GM12878 (cell line): ENCODE results near the gene LYRM2. TPM values are rescaled to one million over a fixed set of nuclear protein-coding genes. Genes with fewer than 3 reads are reported as not detected.

Source experiments
- ATAC-seq: fragments of 200-7000 bp; cut with Tn5 transposase; 3 replicates; pipeline ENCODE4 v1.9.1; 2020; ENCODE audit warnings: mild to moderate bottlenecking, moderate library complexity
- BruUV-seq: library from RNA; stranded (reverse); fragments of 400-500 nt; replicated peaks from 2 replicates; lab custom pipeline; 2021; lab: Mats Ljungman, UMichigan
- CTCF ChIA-PET: fragments of 300-600 bp; sonication (Branson Sonifier 250); formaldehyde crosslinking; extraction: SDS; loops from one replicate; lab custom pipeline; 2021; ENCODE audit warnings: inconsistent platforms; lab: Yijun Ruan, JAX
- POLR2A ChIA-PET: fragments of 350-600 bp; formaldehyde crosslinking; extraction: SDS; loops from one replicate; lab custom pipeline; 2021; ENCODE audit warnings: inconsistent platforms; lab: Charles Lee
- RAD21 ChIA-PET: fragments of 300-600 bp; sonication (Branson Sonifier 250); formaldehyde crosslinking; loops from one replicate; lab custom pipeline; 2023; ENCODE audit warnings: antibody characterized with exemption; ENCODE audit not compliant: unreplicated experiment; lab: Charles Lee
- SMC1A ChIA-PET: fragments of 300-600 bp; sonication (Branson Sonifier 250); formaldehyde crosslinking; loops from one replicate; lab custom pipeline; 2023; ENCODE audit not compliant: unreplicated experiment, uncharacterized antibody; lab: Charles Lee
- DNase-seq: peaks from one replicate; pipeline ENCODE4 v3.0.0-alpha.2; 2011; ENCODE audit warnings: low read depth, low spot score
- FAIRE-seq: peaks from 3 replicates; lab custom pipeline; 2011; peaks lifted over from hg19 to GRCh38; lab: Jason Lieb, UNC
- H2AFZ ChIP-seq: 2 replicates; pipeline ENCODE4 v1.6.0; 2011; ENCODE audit warnings: low read depth, low read length, control low read depth; ENCODE audit not compliant: control insufficient read depth
- H3K27ac ChIP-seq: 2 replicates; pipeline ENCODE4 v1.5.1; 2011; ENCODE audit warnings: control low read depth; ENCODE audit not compliant: control insufficient read depth, insufficient read depth
- H3K27me3 ChIP-seq, 2 experiments: replicated peaks in 1 of 2; 2 replicates each; pipeline versions ENCODE4 v1.6.0 to v1.6.1; 2011; ENCODE audit warnings: low read length in 1 of 2; ENCODE audit not compliant: control insufficient read depth in 2 of 2, insufficient read depth in 2 of 2
- H3K36me3 ChIP-seq, 2 experiments: 2 replicates each; pipeline ENCODE4 v1.5.1; 2011; ENCODE audit warnings: low read length in 1 of 2; ENCODE audit not compliant: control insufficient read depth in 2 of 2, insufficient read depth in 2 of 2
- H3K4me1 ChIP-seq: 2 replicates; pipeline ENCODE4 v1.6.1; 2011; ENCODE audit warnings: mild to moderate bottlenecking, low read length, moderate library complexity, mixed read lengths; ENCODE audit not compliant: control insufficient read depth, insufficient read depth
- H3K4me2 ChIP-seq: 2 replicates; pipeline ENCODE4 v1.6.0; 2011; ENCODE audit warnings: control low read depth; ENCODE audit not compliant: control insufficient read depth, insufficient read depth
- H3K4me3 ChIP-seq: fragments of 200-600 bp; sonication (generic); 2 replicates; pipeline ENCODE4 v1.5.1; 2016
- H3K79me2 ChIP-seq: 2 replicates; pipeline ENCODE4 v1.6.0; 2011; ENCODE audit warnings: low read length; ENCODE audit not compliant: control insufficient read depth, insufficient read depth
- H3K9ac ChIP-seq: 2 replicates; pipeline ENCODE4 v1.8.0; 2011; ENCODE audit warnings: low read length, control low read depth, mixed read lengths; ENCODE audit not compliant: control insufficient read depth, insufficient read depth
- H3K9me3 ChIP-seq: replicated peaks from 3 replicates; pipeline ENCODE4 v1.5.1; 2011; ENCODE audit warnings: mild to moderate bottlenecking, low read length; ENCODE audit not compliant: control insufficient read depth, insufficient read depth
- H4K20me1 ChIP-seq: 2 replicates; pipeline ENCODE4 v1.6.0; 2011; ENCODE audit not compliant: control insufficient read depth, insufficient read depth
- E2F8 ChIP-seq: fragments of 450-650 bp; IDR thresholded peaks from 2 replicates; pipeline ENCODE4 v1.6.1; 2018; ENCODE audit warnings: mild to moderate bottlenecking, low read depth, moderate library complexity; ENCODE audit not compliant: partially characterized antibody
- RUNX3 ChIP-seq: IDR thresholded peaks from 2 replicates; pipeline ENCODE4 v1.6.1; 2012; ENCODE audit warnings: low read length, inconsistent platforms
- WGBS: methylation state at CpG from one replicate; pipeline ENCODE4 v1.1.6; 2016; ENCODE audit warnings: low lambda C conversion rate; ENCODE audit not compliant: insufficient replicate concordance, insufficient coverage; ENCODE audit errors: missing lambda C conversion rate; 5-methylcytosine and 5-hydroxymethylcytosine counted together
- in situ Hi-C: fragments of 300-500 bp; cut with MboI; formaldehyde crosslinking; loops from 9 replicates; pipeline ENCODE4 v1.14.3; 2018; ENCODE audit warnings: mixed read lengths
- intact Hi-C: fragments of 100-400 bp; cut with micrococcal nuclease; formaldehyde crosslinking; loops from one replicate; pipeline ENCODE4 v1.14.2; 2022; ENCODE audit not compliant: unreplicated experiment
- polyA plus RNA-seq, 11 experiments: library from polyadenylated mRNA; depleted of rRNA in 4 of 11; unstranded in 6 of 11; stranded (reverse) in 5 of 11; fragments of >200 nt; fragmentation: Nextera tagmentation in 4 of 11; fragmentation: Illumina TruSeq in 1 of 11; extraction: Ambion mirVana in 4 of 11; extraction: Trizol in 1 of 11; gene quantifications; 1 replicate in 1 of 11; 2 replicates in 10 of 11; pipeline versions ENCODE4 v1.2.1 to v1.2.3, GENCODE V29; 2011 to 2016; ENCODE audit warnings: inconsistent platforms in 2 of 11, missing spikeins in 2 of 11, low read depth in 1 of 11
- total RNA-seq, 4 experiments: library from RNA; depleted of rRNA in 3 of 4; stranded (reverse); fragments of >200 nt in 3 of 4; fragmentation: Illumina TruSeq in 1 of 4; extraction: Trizol in 1 of 4; gene quantifications; 2 replicates each; pipeline versions ENCODE4 v1.2.1 to v1.2.3, GENCODE V29; 2013 to 2021

The LYRM2 gene
- total and polyA plus RNA-seq, 10 of the 15 experiments (the other 5 are each of a cell fraction or from before 2014, with no cell fraction given) = 17.2 to 75.0 (median 30.9) TPM

- Histone ChIP-seq H3K4me1 (peaks cover 11% of the 10 kb centered on the region), H3K9ac (no peak overlapping the region), H3K27ac (no peak overlapping the region), H3K36me3 (no peaks in the 10 kb centered on the region), H3K4me3 (no peak overlapping the region), H3K27me3 (no peaks in the 10 kb centered on the region), H3K4me2 (no peak overlapping the region; the same call in 1 of the 2 replicates), H3K79me2 (no peaks in the 10 kb centered on the region), H2AFZ (no peak overlapping the region), H4K20me1 (no peaks in the 10 kb centered on the region), H3K9me3 (no peaks in the 10 kb centered on the region)
- 94% methylated on average over 2 of the region's 2 CpGs for WGBS
- TF ChIP-seq RUNX3 = peak; percentile 25; the same call in 1 of the 2 replicates
- no peak for TF ChIP-seq E2F8
- ChIA-PET RAD21 (no interaction called here), POLR2A (no interaction called here), CTCF (no interaction called here), SMC1A (no interaction called here)
- FAIRE-seq (no peak), ATAC-seq (peak; percentile 62), DNase-seq (no peak)
- BruUV-seq = no TSS peak
- in situ Hi-C loops (no loop called here), intact Hi-C loops (no loop called here)
These were observed 63.5 kb downstream of the LYRM2 start for GRCh38 chr6:89574910-89575561.
